ENCODE results near the gene RBM47. TPM values are rescaled to one million over a fixed set of nuclear protein-coding genes. Genes with fewer than 3 reads are reported as not detected.

Gene RBM47
- total RNA-seq (2014; rRNA removed; shearing (Covaris generic)), result 7.6 and 10.1 TPM in 2 replicates

DNA sequence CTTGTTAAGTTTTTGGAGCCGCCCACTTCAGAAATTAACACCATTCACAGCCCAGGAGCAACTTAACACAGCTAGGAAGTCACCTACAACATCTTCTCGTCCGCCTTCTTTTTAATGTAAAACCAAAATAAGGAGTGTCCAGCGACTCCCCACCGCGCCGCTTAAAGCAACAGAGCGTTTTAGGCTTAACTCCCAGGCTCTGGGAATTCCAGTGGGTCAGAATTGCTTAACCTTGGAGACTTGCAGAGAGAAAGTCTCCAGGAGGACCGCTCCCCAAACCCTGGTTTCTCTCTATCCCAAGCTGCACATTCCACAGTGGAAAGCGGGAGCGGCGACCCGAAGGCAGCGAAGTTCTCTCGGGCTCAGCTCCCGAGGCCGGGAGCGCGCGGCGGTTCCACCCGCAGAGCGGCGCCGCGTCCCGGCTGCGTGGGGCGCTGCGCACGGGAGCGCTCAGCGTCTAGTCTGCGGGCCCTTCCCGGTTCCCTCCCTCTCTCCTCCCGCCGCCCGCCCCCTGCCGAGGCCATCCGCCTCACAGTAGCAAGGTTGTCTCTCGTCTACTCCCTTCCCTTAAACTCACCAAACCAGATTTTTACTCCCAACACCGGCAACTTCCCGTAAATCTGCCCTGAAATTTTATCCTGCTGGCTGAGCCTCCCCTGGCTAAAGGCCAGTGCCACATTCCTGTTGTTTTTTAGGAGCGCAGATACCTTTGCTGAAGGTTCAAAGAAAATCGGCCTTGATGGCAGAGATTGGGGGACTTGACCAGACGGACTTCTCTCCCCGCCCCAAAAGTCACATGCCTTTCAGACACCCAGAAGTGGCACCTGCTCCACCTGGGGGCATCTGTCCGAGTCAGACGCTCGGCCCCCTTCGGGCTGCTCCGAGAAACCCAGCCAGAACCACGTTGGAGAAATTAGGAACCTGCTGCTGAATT, at the start of gene RBM47:
RBM47 (minus strand) TSS at position 464 of the 934 bp plus-strand sequence. CDS start 190,971 bp downstream, outside the sequence.

Small RNA genes lying within 50 kb of the gene (small RNA-seq; reads per million reads assigned to genes)
- gene AC098869.1 (not detected), gene MIR4802 (not detected), gene RNU7-74P (not detected)

Other genes with a start within 250 kb of the RBM47 start
- not detected in 2 replicates for gene NSUN7, start 120.1 kb upstream of the RBM47 start, total RNA-seq (2014; rRNA removed; shearing (Covaris generic))